ENCODE results near the gene PLA2G10. TPM values are rescaled to one million over a fixed set of nuclear protein-coding genes. Genes with fewer than 3 reads are reported as not detected.
"Not testable (repeated sequence)": the region's sequence is repeated elsewhere in the genome, so short reads cannot be mapped to it uniquely, and the experiment has no call there.

Gene PLA2G10
- polyA plus RNA-seq, 1 experiment: not detected

- CTCF ChIA-PET: no interaction called here
- no peaks in the 10 kb centered on the region; the same call in 1 of the 2 replicates for H3K9me3 ChIP-seq (ENCODE audit: control insufficient read depth, insufficient read depth, low read length)
- POLR2A ChIA-PET: interaction anchor here (0.5 to 1.0 kb wide), 2 partner anchors 72 to 715 kb away, joined by 3 read pairs; partner anchors contain the start of gene ERCC4
- H3K27ac ChIP-seq (ENCODE audit: low read depth, low read length): no peak overlapping the region
- no peaks in the 10 kb centered on the region for H3K27me3 ChIP-seq (ENCODE audit: control insufficient read depth, insufficient read depth, low read length)
- TF ChIP-seq CTCF (IDR thresholded peaks at IDR 0.05; ENCODE audit: low read depth, low read length): no peak
- no peak for DNase-seq (ENCODE audit: low read depth, low spot score)
- peak overlapping the region; percentile 91 for H3K4me3 ChIP-seq (ENCODE audit: low read depth, low read length)
These were observed 59.8 kb downstream of the PLA2G10 start for GRCh38 chr16:14634389-14634725.

GRCh38 chr16:14632693-14633569 is 61.2 kb downstream of the PLA2G10 start, which contains the start of gene BFAR:
Gene BFAR (plus strand): TSS chr16:14632951. CDS start chr16:14644347, 11,396 bp downstream.
- ChIA-PET POLR2A (interaction anchor here (0.7 kb wide), 1 partner anchor 8 kb away, joined by 3 read pairs; no protein-coding TSS in a partner anchor), CTCF (no interaction called here)
- DNase-seq (ENCODE audit: low read depth, low spot score): peak; percentile 85
- no peaks in the 10 kb centered on the region; the same call in 1 of the 2 replicates for H3K9me3 ChIP-seq (ENCODE audit: control insufficient read depth, insufficient read depth, low read length)
- no peak for TF ChIP-seq CTCF (IDR thresholded peaks at IDR 0.05; ENCODE audit: low read depth, low read length)
- peak within 1 kb of the TSS; percentile 91 for H3K4me3 ChIP-seq (ENCODE audit: low read depth, low read length)
- H3K27ac ChIP-seq (ENCODE audit: low read depth, low read length): peak within 1 kb of the TSS; percentile 89
- H3K27me3 ChIP-seq (ENCODE audit: control insufficient read depth, insufficient read depth, low read length): no peaks in the 10 kb centered on the region

- H3K27me3 ChIP-seq (ENCODE audit: control insufficient read depth, insufficient read depth, low read length); H3K9me3 ChIP-seq (ENCODE audit: control insufficient read depth, insufficient read depth, low read length); CTCF ChIA-PET; DNase-seq (ENCODE audit: low read depth, low spot score): not testable (repeated sequence)
- Histone ChIP-seq H3K4me3 (ENCODE audit: low read depth, low read length) (peak overlapping the region; percentile 39), H3K27ac (ENCODE audit: low read depth, low read length) (peak overlapping the region; percentile 53)
- POLR2A ChIA-PET: interaction anchor here (0.6 kb wide), 3 partner anchors 21 to 449 kb away, joined by 3 to 7 read pairs (median 4); no protein-coding TSS in a partner anchor
These were observed 63.3 kb downstream of the PLA2G10 start for GRCh38 chr16:14630620-14631330.

GRCh38 chr16:14629919-14630619 is 64.0 kb downstream of the PLA2G10 start, which contains the start of gene PARN:
Gene PARN (minus strand): TSS chr16:14630260. CDS start chr16:14630125, 135 bp downstream.
- POLR2A ChIA-PET: interaction anchor here (0.6 kb wide), 4 partner anchors 22 to 450 kb away, joined by 3 to 7 read pairs (median 4); no protein-coding TSS in a partner anchor
- no peak for TF ChIP-seq CTCF (IDR thresholded peaks at IDR 0.05; ENCODE audit: low read depth, low read length)
- peak within 1 kb of the TSS; percentile 88 for H3K27ac ChIP-seq (ENCODE audit: low read depth, low read length)
- CTCF ChIA-PET: no interaction called here
- H3K4me3 ChIP-seq (ENCODE audit: low read depth, low read length): peak within 1 kb of the TSS; percentile 93
- H3K27me3 ChIP-seq (ENCODE audit: control insufficient read depth, insufficient read depth, low read length): no peaks in the 10 kb centered on the region
- peak; percentile 87 for DNase-seq (ENCODE audit: low read depth, low spot score)
- no peaks in the 10 kb centered on the region; the same call in 1 of the 2 replicates for H3K9me3 ChIP-seq (ENCODE audit: control insufficient read depth, insufficient read depth, low read length)

GRCh38 chr16:14629612-14629918 is 64.5 kb downstream of the PLA2G10 start:
- ChIA-PET CTCF (no interaction called here), POLR2A (interaction anchor here (0.6 kb wide), 1 partner anchor 50 kb away, joined by 5 read pairs; no protein-coding TSS in a partner anchor)
- no peak for TF ChIP-seq CTCF (IDR thresholded peaks at IDR 0.05; ENCODE audit: low read depth, low read length)
- DNase-seq (ENCODE audit: low read depth, low spot score): no peak
- peak overlapping the region; percentile 88 for H3K27ac ChIP-seq (ENCODE audit: low read depth, low read length)
- H3K27me3 ChIP-seq (ENCODE audit: control insufficient read depth, insufficient read depth, low read length): no peaks in the 10 kb centered on the region
- no peaks in the 10 kb centered on the region; the same call in 1 of the 2 replicates for H3K9me3 ChIP-seq (ENCODE audit: control insufficient read depth, insufficient read depth, low read length)
- peak overlapping the region; percentile 93 for H3K4me3 ChIP-seq (ENCODE audit: low read depth, low read length)

Measured in AG04450 (cell line).